ENCODE results near the gene PPP1R12B.
"Not testable (repeated sequence)": the region's sequence is repeated elsewhere in the genome, so short reads cannot be mapped to it uniquely, and the experiment has no call there.

The PPP1R12B gene

DNA sequence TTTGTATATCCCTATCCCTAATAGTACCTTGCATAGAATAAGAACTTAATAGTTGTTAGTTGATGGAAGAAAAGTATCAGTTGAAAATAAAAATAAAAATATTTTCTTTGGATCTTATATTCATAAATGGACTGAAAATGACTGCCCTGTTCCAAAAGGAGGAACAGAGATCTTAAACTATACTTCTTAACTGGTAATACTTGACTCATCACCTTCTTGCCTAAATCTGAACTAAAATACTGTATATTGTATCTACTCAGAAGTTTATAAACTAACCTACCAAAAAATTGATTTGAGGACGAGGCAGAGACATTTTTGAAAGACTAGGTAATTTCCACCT lies 182.9 kb downstream of the PPP1R12B start:
- no peak overlapping the region for H3K27ac ChIP-seq (ENCODE audit: low read length)
- H3K36me3 ChIP-seq (ENCODE audit: insufficient read depth, low read length), result no peaks in the 10 kb centered on the region
- H3K79me2 ChIP-seq (ENCODE audit: insufficient read depth, low read length), result no peaks in the 10 kb centered on the region
- no peak overlapping the region for H2AFZ ChIP-seq (ENCODE audit: low read depth, low read length)
- no peaks in the 10 kb centered on the region for H3K4me1 ChIP-seq (ENCODE audit: insufficient read depth, low read length)
- H3K27me3 ChIP-seq (ENCODE audit: insufficient read depth, low read length, poor library complexity), result no peaks in the 10 kb centered on the region
- H4K20me1 ChIP-seq (ENCODE audit: insufficient read depth, low read length), result no peaks in the 10 kb centered on the region
- H3K4me3 ChIP-seq (ENCODE audit: low read depth in 1 of 2, low read length in 2 of 2), result no peak overlapping the region
- ATAC-seq (ENCODE audit: insufficient read depth, low read depth) (no peak), DNase-seq (no peak)
- no peaks in the 10 kb centered on the region for H3K9me3 ChIP-seq (ENCODE audit: insufficient read depth, low read length, severe bottlenecking)
- TF ChIP-seq EZH2 (IDR thresholded peaks at IDR 0.05; ENCODE audit: borderline replicate concordance, low read depth, low read length, severe bottlenecking), result no peak
- TF ChIP-seq, protein P1, sequence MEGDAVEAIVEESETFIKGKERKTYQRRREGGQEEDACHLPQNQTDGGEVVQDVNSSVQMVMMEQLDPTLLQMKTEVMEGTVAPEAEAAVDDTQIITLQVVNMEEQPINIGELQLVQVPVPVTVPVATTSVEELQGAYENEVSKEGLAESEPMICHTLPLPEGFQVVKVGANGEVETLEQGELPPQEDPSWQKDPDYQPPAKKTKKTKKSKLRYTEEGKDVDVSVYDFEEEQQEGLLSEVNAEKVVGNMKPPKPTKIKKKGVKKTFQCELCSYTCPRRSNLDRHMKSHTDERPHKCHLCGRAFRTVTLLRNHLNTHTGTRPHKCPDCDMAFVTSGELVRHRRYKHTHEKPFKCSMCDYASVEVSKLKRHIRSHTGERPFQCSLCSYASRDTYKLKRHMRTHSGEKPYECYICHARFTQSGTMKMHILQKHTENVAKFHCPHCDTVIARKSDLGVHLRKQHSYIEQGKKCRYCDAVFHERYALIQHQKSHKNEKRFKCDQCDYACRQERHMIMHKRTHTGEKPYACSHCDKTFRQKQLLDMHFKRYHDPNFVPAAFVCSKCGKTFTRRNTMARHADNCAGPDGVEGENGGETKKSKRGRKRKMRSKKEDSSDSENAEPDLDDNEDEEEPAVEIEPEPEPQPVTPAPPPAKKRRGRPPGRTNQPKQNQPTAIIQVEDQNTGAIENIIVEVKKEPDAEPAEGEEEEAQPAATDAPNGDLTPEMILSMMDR (IDR thresholded peaks at IDR 0.05; ENCODE audit: borderline replicate concordance, extremely low read depth, low read length, poor library complexity, severe bottlenecking), result no peak
- H3K9ac ChIP-seq (ENCODE audit: low read depth, low read length), result no peak overlapping the region
- no peak overlapping the region for H3K4me2 ChIP-seq (ENCODE audit: insufficient read depth, low read length)

GRCh38 chr1:202531812-202532616 lies 183.5 kb downstream of the PPP1R12B start:
- H3K36me3 ChIP-seq (ENCODE audit: insufficient read depth, low read length); H3K4me1 ChIP-seq (ENCODE audit: insufficient read depth, low read length); H3K4me3 ChIP-seq (ENCODE audit: low read depth in 1 of 2, low read length in 2 of 2); H3K9me3 ChIP-seq (ENCODE audit: insufficient read depth, low read length, severe bottlenecking); H3K4me2 ChIP-seq (ENCODE audit: insufficient read depth, low read length); H3K27ac ChIP-seq (ENCODE audit: low read length); H3K27me3 ChIP-seq (ENCODE audit: insufficient read depth, low read length, poor library complexity); H4K20me1 ChIP-seq (ENCODE audit: insufficient read depth, low read length); DNase-seq; H3K79me2 ChIP-seq (ENCODE audit: insufficient read depth, low read length); ATAC-seq (ENCODE audit: insufficient read depth, low read depth); H2AFZ ChIP-seq (ENCODE audit: low read depth, low read length); H3K9ac ChIP-seq (ENCODE audit: low read depth, low read length): not testable (repeated sequence)

DNA sequence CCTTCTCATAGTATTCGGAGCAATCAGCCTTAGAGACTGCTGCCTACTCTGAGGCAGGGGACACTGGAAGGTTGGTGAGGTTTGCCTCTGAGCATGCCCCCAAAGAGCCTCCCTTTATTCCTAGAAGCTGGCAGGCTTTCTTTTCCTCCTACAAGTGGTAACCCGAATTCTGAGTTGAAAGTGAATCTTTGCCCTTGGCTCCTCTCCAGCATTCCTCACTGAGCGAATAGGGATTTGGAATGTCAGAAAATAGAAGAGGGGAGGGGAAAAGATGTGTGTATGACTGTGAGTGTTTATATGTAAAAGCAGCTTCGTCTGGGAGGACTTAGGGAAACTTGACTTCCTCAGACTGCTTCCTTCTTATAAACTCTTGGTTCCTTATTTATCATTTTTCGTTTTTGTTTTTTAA lies 190.7 kb downstream of the PPP1R12B start:
- not testable (repeated sequence) for ATAC-seq (ENCODE audit: insufficient read depth, low read depth); DNase-seq; H3K27ac ChIP-seq (ENCODE audit: low read length); H2AFZ ChIP-seq (ENCODE audit: low read depth, low read length); H3K9ac ChIP-seq (ENCODE audit: low read depth, low read length); H3K9me3 ChIP-seq (ENCODE audit: insufficient read depth, low read length, severe bottlenecking); H3K27me3 ChIP-seq (ENCODE audit: insufficient read depth, low read length, poor library complexity); H3K36me3 ChIP-seq (ENCODE audit: insufficient read depth, low read length); H3K4me3 ChIP-seq (ENCODE audit: low read depth in 1 of 2, low read length in 2 of 2); H3K4me1 ChIP-seq (ENCODE audit: insufficient read depth, low read length); H4K20me1 ChIP-seq (ENCODE audit: insufficient read depth, low read length); H3K79me2 ChIP-seq (ENCODE audit: insufficient read depth, low read length); H3K4me2 ChIP-seq (ENCODE audit: insufficient read depth, low read length)

GRCh38 chr1:202539583-202539982 lies 191.1 kb downstream of the PPP1R12B start:
- H3K27me3 ChIP-seq (ENCODE audit: insufficient read depth, low read length, poor library complexity); H3K36me3 ChIP-seq (ENCODE audit: insufficient read depth, low read length); H3K4me3 ChIP-seq (ENCODE audit: low read depth in 1 of 2, low read length in 2 of 2); H3K79me2 ChIP-seq (ENCODE audit: insufficient read depth, low read length); H3K4me1 ChIP-seq (ENCODE audit: insufficient read depth, low read length); DNase-seq; H4K20me1 ChIP-seq (ENCODE audit: insufficient read depth, low read length); H3K27ac ChIP-seq (ENCODE audit: low read length); ATAC-seq (ENCODE audit: insufficient read depth, low read depth); H3K9me3 ChIP-seq (ENCODE audit: insufficient read depth, low read length, severe bottlenecking); H2AFZ ChIP-seq (ENCODE audit: low read depth, low read length); H3K9ac ChIP-seq (ENCODE audit: low read depth, low read length); H3K4me2 ChIP-seq (ENCODE audit: insufficient read depth, low read length): not testable (repeated sequence)

DNA sequence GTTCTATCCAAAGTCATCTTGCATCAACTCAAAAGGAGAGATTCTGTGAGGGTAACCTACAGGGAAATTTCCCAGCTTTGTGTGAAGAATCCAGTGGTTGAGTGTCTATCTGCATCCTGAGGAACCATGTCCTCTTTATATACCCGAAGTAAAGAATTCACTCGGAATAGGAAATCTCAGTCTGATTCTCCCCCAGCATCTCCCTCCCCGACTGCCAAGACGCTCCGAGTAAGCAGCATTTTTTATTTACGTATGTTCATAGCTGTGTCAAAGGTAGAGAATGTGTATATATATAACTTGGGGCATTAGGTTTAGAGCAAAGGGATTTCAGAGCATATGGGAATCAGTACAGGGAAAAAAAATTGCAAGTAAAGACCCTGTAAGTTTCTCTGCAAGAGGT lies 191.5 kb downstream of the PPP1R12B start:
- H3K27ac ChIP-seq (ENCODE audit: low read length), result no peak overlapping the region
- no peaks in the 10 kb centered on the region for H4K20me1 ChIP-seq (ENCODE audit: insufficient read depth, low read length)
- no peak for TF ChIP-seq EZH2 (IDR thresholded peaks at IDR 0.05; ENCODE audit: borderline replicate concordance, low read depth, low read length, severe bottlenecking)
- TF ChIP-seq, protein P1 (IDR thresholded peaks at IDR 0.05; ENCODE audit: borderline replicate concordance, extremely low read depth, low read length, poor library complexity, severe bottlenecking), result no peak
- no peak overlapping the region for H3K4me3 ChIP-seq (ENCODE audit: low read depth in 1 of 2, low read length in 2 of 2)
- H3K36me3 ChIP-seq (ENCODE audit: insufficient read depth, low read length), result no peaks in the 10 kb centered on the region
- H3K9ac ChIP-seq (ENCODE audit: low read depth, low read length), result no peak overlapping the region
- H3K4me1 ChIP-seq (ENCODE audit: insufficient read depth, low read length), result no peaks in the 10 kb centered on the region
- H3K27me3 ChIP-seq (ENCODE audit: insufficient read depth, low read length, poor library complexity), result no peaks in the 10 kb centered on the region
- H3K79me2 ChIP-seq (ENCODE audit: insufficient read depth, low read length), result no peaks in the 10 kb centered on the region
- DNase-seq (no peak), ATAC-seq (ENCODE audit: insufficient read depth, low read depth) (no peak)
- no peaks in the 10 kb centered on the region for H3K9me3 ChIP-seq (ENCODE audit: insufficient read depth, low read length, severe bottlenecking)
- H3K4me2 ChIP-seq (ENCODE audit: insufficient read depth, low read length), result no peak overlapping the region
- no peak overlapping the region for H2AFZ ChIP-seq (ENCODE audit: low read depth, low read length)
